Fibroblast of mammary gland (primary cell): Measurements from ENCODE around the gene ARID4B.
A peak's percentile ranks its signal among the peaks of the same experiment; 100 is the strongest.
"Not testable (repeated sequence)": the region's sequence is repeated elsewhere in the genome, so short reads cannot be mapped to it uniquely, and the experiment has no call there.

Source experiments
- DNase-seq: peaks from one replicate; pipeline ENCODE4 v3.0.0-alpha.2; 2010; ENCODE audit warnings: low read depth
- H3K4me3 ChIP-seq: 2 replicates; pipeline ENCODE4 v1.5.1; 2011; ENCODE audit warnings: low read depth, mild to moderate bottlenecking, low read length, moderate library complexity; ENCODE audit not compliant: control insufficient read depth
- CTCF ChIP-seq: conservative IDR thresholded peaks from 2 replicates; pipeline ENCODE4 v1.5.1; 2011; ENCODE audit warnings: low read depth, low read length, inconsistent platforms; ENCODE audit not compliant: control insufficient read depth, insufficient read depth

The ARID4B gene

GRCh38 chr1:235291599-235292091 is 36.3 kb downstream of the ARID4B start:
- no peak for DNase-seq

GRCh38 chr1:235290740-235291502 is 37.1 kb downstream of the ARID4B start:
- TF ChIP-seq CTCF, result no peak
- H3K4me3 ChIP-seq, result no peak overlapping the region
- no peak for DNase-seq

More at GRCh38 chr1:235291599-235292091, 36.3 kb downstream of the ARID4B start:
- no peak overlapping the region for H3K4me3 ChIP-seq
- TF ChIP-seq CTCF, result no peak

- no peak for TF ChIP-seq CTCF
- no peak overlapping the region for H3K4me3 ChIP-seq
- no peak for DNase-seq
Observed at GRCh38 chr1:235289859-235290739, 37.9 kb downstream of the ARID4B start.

DNA sequence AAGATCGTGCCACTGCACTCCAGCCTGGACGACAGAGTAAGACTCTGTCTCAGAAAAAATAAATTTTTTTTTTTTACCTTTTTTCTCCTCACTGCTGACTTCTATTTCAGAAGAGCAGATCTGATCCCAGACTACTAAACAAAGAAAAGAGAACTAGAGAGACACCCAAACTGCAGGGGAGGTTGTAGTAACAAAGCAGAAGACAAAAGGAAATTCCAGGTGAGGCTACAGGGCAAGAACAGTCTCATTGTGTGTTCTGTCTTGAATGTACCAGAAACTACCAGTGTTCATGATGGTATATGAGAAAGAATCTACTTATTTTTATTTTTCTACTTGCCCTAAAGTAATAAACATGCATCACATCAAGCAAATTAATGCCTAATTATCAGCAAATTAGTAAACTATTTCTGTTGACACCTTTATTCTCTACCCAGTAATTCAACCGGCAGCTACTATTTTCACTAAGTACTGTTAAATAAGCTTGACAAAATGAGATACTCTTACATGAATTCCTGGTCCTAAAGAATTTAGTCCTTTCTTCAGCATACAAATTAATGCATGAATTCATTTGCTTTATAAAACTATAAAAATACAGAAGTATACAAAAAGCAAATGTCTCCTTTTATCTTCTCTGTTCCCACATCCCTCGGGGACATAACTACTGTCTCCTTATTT is 40.6 kb downstream of the ARID4B start:
- TF ChIP-seq CTCF, result no peak
- DNase-seq, result no peak
- no peak overlapping the region for H3K4me3 ChIP-seq

GRCh38 chr1:235286667-235287066 is 41.3 kb downstream of the ARID4B start:
- peak; percentile 11 for DNase-seq
- no peak overlapping the region for H3K4me3 ChIP-seq
- TF ChIP-seq CTCF, result no peak

GRCh38 chr1:235284231-235284769 is 43.7 kb downstream of the ARID4B start:
- no peak overlapping the region for H3K4me3 ChIP-seq
- TF ChIP-seq CTCF, result no peak
- DNase-seq, result no peak

- DNase-seq, H3K4me3 ChIP-seq: not testable (repeated sequence)
Observed at GRCh38 chr1:235283636-235284035, 44.3 kb downstream of the ARID4B start.
